Naive thymus-derived CD8-positive, alpha-beta T cell (primary cell): ENCODE results near the gene EP400. TPM values are rescaled to one million over a fixed set of nuclear protein-coding genes. Genes with fewer than 3 reads are reported as not detected.
A peak's percentile ranks its signal among the peaks of the same experiment; 100 is the strongest.

ENCODE experiments used
- ATAC-seq, 2 donors: fragments of 150-1000 bp; cut with Tn5 transposase in 1 of 2; sonication (Bioruptor Pico), chemical (Tn5 transposase) in 1 of 2; 1 replicate in 1 of 2; 2 replicates in 1 of 2; pipeline ENCODE4 v1.10.0; 2021; ENCODE audit warnings: mild to moderate bottlenecking in 2 of 2, moderate library complexity in 2 of 2
- POLR2A ChIA-PET: fragments of 350-600 bp; sonication (Branson Sonifier 250); formaldehyde crosslinking; loops from one replicate; lab custom pipeline; 2021; ENCODE audit warnings: antibody characterized with exemption; lab: Charles Lee
- DNase-seq, 10 donors: peaks; one replicate each; pipeline versions ENCODE4 v3.0.0 to v3.0.0-alpha.2; 2020 to 2022
- H3K27ac Mint-ChIP-seq, 10 donors: one replicate each; pipeline ENCODE4 v1.8.0; 2020 to 2022; ENCODE audit warnings: mild to moderate bottlenecking in 10 of 10, mixed read lengths in 10 of 10, moderate library complexity in 4 of 10, inconsistent platforms in 1 of 10
- H3K27me3 Mint-ChIP-seq, 5 donors: one replicate each; pipeline ENCODE4 v1.8.0; 2021 to 2022; ENCODE audit warnings: mixed read lengths in 5 of 5
- H3K36me3 Mint-ChIP-seq, 3 donors: one replicate each; pipeline ENCODE4 v1.8.0; 2020 to 2022; ENCODE audit warnings: mixed read lengths in 3 of 3, mild to moderate bottlenecking in 2 of 3, inconsistent platforms in 1 of 3
- H3K4me1 Mint-ChIP-seq, 4 donors: one replicate each; pipeline ENCODE4 v1.8.0; 2021 to 2022; ENCODE audit warnings: mixed read lengths in 4 of 4
- H3K4me3 Mint-ChIP-seq, 10 donors: one replicate each; pipeline ENCODE4 v1.8.0; 2020 to 2022; ENCODE audit warnings: mild to moderate bottlenecking in 10 of 10, mixed read lengths in 10 of 10, moderate library complexity in 6 of 10, inconsistent platforms in 1 of 10
- H3K9me3 Mint-ChIP-seq, 9 donors: one replicate each; pipeline ENCODE4 v1.8.0; 2020 to 2022; ENCODE audit warnings: mixed read lengths in 9 of 9, mild to moderate bottlenecking in 3 of 9, inconsistent platforms in 1 of 9, moderate library complexity in 1 of 9
- polyA plus RNA-seq, 3 donors: library from polyadenylated mRNA; unstranded; fragments of 300-500 nt; fragmentation: Illumina TruSeq; gene quantifications; one replicate each; pipeline ENCODE4 v1.2.3, GENCODE V29; 2021
- total RNA-seq, 8 experiments: library from RNA in 2 of 8; stranded (reverse) in 2 of 8; gene quantifications; one replicate each; pipeline ENCODE4 v1.2.3 and lab custom pipeline; 2021 to 2026

Gene EP400
- total and polyA plus RNA-seq, 5 experiments from 2014 or later: 1.1 to 82.5 (median 3.4) TPM

DNA sequence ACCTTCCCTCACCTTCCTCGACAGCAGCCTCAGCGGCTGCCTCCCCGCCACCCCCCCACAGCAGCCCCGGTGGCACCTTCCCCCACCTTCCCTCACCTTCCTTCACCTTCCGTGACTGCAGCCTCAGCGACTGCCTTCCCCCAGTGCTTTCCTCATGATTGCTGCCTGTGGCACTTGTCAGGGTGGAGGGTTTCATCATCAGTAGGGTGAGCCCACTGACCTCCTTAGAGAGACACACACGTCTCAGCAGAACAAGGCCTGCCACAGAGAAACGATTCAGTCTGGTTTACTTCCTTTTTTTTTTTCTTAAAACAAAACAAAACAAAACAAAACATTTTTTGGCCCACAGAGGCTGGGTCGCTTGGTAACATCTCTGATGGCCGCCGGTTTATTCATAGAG is 75.0 kb downstream of the EP400 start:
- H3K4me1 Mint-ChIP-seq: no peaks in the 10 kb centered on the region
- H3K27me3 Mint-ChIP-seq: no peaks in the 10 kb centered on the region
- H3K27ac Mint-ChIP-seq: no peak overlapping the region
- POLR2A ChIA-PET: no interaction called here
- H3K4me3 Mint-ChIP-seq: no peak overlapping the region
- ATAC-seq (no peak), DNase-seq (peak in 1 of 10 donors; percentile 37)
- H3K36me3 Mint-ChIP-seq: peaks cover 0 to 91% (median 38%) of the 10 kb centered on the region in 3 donors
- no peaks in the 10 kb centered on the region for H3K9me3 Mint-ChIP-seq

DNA sequence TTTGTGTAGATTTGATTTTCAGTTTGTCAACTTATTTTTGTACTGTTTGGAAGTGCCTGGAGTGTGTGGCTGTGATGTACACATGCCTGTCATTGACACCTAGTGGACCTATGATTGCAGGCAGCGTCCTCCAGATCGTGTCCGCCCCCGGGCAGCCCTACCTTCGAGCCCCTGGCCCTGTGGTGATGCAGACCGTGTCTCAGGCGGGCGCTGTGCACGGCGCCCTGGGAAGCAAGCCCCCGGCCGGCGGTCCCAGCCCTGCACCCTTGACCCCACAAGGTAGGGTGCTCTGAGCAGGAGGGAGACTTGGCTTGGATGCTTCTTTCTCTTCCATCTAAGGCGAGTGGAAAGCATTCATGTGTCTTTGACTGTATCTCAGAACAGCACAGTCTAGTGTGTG is 75.8 kb downstream of the EP400 start:
- no peak for ATAC-seq
- Mint-ChIP-seq H3K4me1 (no peaks in the 10 kb centered on the region), H3K9me3 (no peaks in the 10 kb centered on the region), H3K27me3 (no peaks in the 10 kb centered on the region), H3K4me3 (no peak overlapping the region), H3K36me3 (peaks cover 0 to 91% (median 40%) of the 10 kb centered on the region in 3 donors), H3K27ac (no peak overlapping the region)
- POLR2A ChIA-PET: no interaction called here
- DNase-seq: peak in 1 of 10 donors; percentile 27

- Mint-ChIP-seq H3K36me3 (peaks cover 0 to 95% (median 47%) of the 10 kb centered on the region in 3 donors), H3K9me3 (no peaks in the 10 kb centered on the region), H3K4me3 (no peak overlapping the region), H3K4me1 (no peaks in the 10 kb centered on the region), H3K27ac (peak overlapping the region in 1 of 10 donors; percentile 12), H3K27me3 (no peaks in the 10 kb centered on the region)
- DNase-seq: peak in 1 of 10 donors; percentile 50
- ATAC-seq: no peak
- POLR2A ChIA-PET: no interaction called here
Measured at GRCh38 chr12:132026061-132026795, 76.5 kb downstream of the EP400 start.

- Mint-ChIP-seq H3K4me1 (no peaks in the 10 kb centered on the region), H3K4me3 (no peak overlapping the region), H3K27ac (no peak overlapping the region), H3K9me3 (no peaks in the 10 kb centered on the region), H3K27me3 (no peaks in the 10 kb centered on the region), H3K36me3 (peaks cover 3 to 95% (median 46%) of the 10 kb centered on the region in 3 donors)
- ATAC-seq: no peak
- POLR2A ChIA-PET: no interaction called here
- peak in 1 of 10 donors; percentile 45 for DNase-seq
Measured at GRCh38 chr12:132026796-132027500, 77.2 kb downstream of the EP400 start.

- POLR2A ChIA-PET: no interaction called here
- H3K36me3 Mint-ChIP-seq: peaks cover 4 to 95% (median 42%) of the 10 kb centered on the region in 3 donors
Measured at GRCh38 chr12:132027636-132028035, 77.9 kb downstream of the EP400 start.

DNA sequence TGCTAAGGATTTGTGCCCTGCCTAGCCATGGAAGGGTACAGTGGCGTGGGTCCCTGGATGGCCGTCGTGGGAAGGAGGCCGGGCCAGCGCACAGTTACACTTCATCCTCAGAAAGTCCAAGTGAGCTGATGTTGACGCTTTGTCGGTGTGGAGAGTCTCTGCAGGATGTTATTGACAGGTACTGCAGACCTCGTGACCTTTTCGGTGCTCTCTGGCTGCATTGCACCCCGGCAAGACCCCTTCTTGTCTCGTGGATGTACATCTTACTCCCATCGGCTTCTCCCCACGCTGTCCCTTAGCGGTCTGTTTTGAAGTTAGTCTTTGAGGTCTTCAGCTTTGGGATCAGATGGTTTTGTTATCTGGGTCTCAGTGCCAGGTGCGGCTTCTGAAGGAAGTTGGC is 78.4 kb downstream of the EP400 start:
- DNase-seq (peak in 1 of 10 donors; percentile 31), ATAC-seq (no peak)
- H3K27ac Mint-ChIP-seq: no peak overlapping the region
- H3K9me3 Mint-ChIP-seq: no peaks in the 10 kb centered on the region
- H3K4me3 Mint-ChIP-seq: no peak overlapping the region
- no peaks in the 10 kb centered on the region for H3K4me1 Mint-ChIP-seq
- H3K36me3 Mint-ChIP-seq: peaks cover 4 to 95% (median 43%) of the 10 kb centered on the region in 3 donors
- no peaks in the 10 kb centered on the region for H3K27me3 Mint-ChIP-seq
- POLR2A ChIA-PET: no interaction called here

More at GRCh38 chr12:132027636-132028035, 77.9 kb downstream of the EP400 start:
- Mint-ChIP-seq H3K4me3 (no peak overlapping the region), H3K9me3 (no peaks in the 10 kb centered on the region), H3K4me1 (no peaks in the 10 kb centered on the region), H3K27me3 (no peaks in the 10 kb centered on the region), H3K27ac (peak overlapping the region in 1 of 10 donors; percentile 57)
- DNase-seq: no peak
- ATAC-seq: no peak

- DNase-seq (peak in 1 of 10 donors; percentile 42), ATAC-seq (no peak)
- peaks cover 9 to 97% (median 42%) of the 10 kb centered on the region in 3 donors for H3K36me3 Mint-ChIP-seq
- H3K4me3 Mint-ChIP-seq: no peak overlapping the region
- H3K27ac Mint-ChIP-seq: peak overlapping the region in 1 of 10 donors; percentile 22
- no peaks in the 10 kb centered on the region for H3K27me3 Mint-ChIP-seq
- POLR2A ChIA-PET: no interaction called here
- peaks cover 0 to 2% (median under 1%) of the 10 kb centered on the region in 4 donors for H3K4me1 Mint-ChIP-seq
- no peaks in the 10 kb centered on the region for H3K9me3 Mint-ChIP-seq
Measured at GRCh38 chr12:132029503-132030300, 80.0 kb downstream of the EP400 start.

DNA sequence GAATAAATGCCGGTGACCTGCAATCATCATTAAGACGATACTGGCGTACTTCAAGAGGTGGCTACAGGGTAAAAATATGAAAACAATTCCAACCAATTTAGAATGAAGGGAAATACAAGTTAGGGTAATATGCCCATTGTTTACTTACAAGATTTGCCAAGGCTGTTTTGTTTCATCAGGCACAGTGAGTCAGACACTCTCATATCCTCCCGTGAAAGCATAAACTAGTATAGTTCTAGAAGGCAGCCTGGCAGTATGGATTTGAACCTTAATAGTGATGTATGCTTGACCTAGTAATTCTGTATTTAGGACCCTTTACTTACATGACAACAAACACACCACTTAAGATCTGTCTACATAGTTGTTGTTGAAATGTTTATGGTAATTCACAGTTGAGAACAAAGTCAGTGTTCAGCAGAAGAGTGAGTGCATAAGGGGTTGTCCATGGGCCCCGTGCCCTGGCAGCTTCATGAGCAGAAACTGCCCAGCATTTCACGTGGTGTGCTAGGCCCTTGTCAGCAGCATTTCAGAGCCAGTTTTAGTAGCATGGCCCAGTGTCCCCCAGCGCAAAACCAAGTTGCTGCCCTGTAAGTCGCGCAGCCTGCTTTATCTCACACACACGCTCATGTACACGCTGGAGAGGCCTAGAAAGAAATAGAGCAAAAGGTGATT is 80.8 kb downstream of the EP400 start:
- no peak for DNase-seq
- Mint-ChIP-seq H3K36me3 (peaks cover 17 to 97% (median 40%) of the 10 kb centered on the region in 3 donors), H3K4me1 (peaks cover 0 to 6% (median 2%) of the 10 kb centered on the region in 4 donors), H3K27me3 (no peaks in the 10 kb centered on the region), H3K27ac (peak overlapping the region in 2 of 10 donors; percentile 19 to 48), H3K9me3 (no peaks in the 10 kb centered on the region), H3K4me3 (no peak overlapping the region)
- POLR2A ChIA-PET: no interaction called here
- ATAC-seq: no peak

DNA sequence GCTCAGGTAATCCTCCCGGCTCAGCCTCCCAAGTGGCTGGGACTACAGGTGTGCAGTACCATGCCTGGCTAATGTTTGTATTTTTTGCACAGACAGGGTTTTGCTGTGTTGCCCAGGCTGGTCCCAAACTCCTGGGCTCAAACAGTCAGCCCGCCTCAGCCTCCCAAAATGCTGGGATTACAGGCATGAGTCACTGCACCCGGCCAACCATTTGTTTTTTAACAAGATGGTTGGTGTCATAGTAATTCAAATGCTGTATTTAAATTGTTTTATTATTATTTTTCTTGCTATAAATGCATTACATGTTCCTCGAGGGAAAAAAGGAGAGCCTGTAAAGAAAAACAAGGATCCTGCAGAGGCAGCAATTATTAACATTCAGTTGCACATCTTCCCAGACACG is 83.9 kb downstream of the EP400 start:
- ATAC-seq (no peak), DNase-seq (no peak)
- H3K9me3 Mint-ChIP-seq: no peaks in the 10 kb centered on the region
- H3K4me3 Mint-ChIP-seq: no peak overlapping the region
- H3K27ac Mint-ChIP-seq: no peak overlapping the region
- POLR2A ChIA-PET: no interaction called here
- H3K36me3 Mint-ChIP-seq: peaks cover 27 to 98% (median 40%) of the 10 kb centered on the region in 3 donors
- H3K4me1 Mint-ChIP-seq: peaks cover 0 to 6% (median 2%) of the 10 kb centered on the region in 4 donors
- H3K27me3 Mint-ChIP-seq: no peaks in the 10 kb centered on the region

- no peak overlapping the region for H3K4me3 Mint-ChIP-seq
- POLR2A ChIA-PET: no interaction called here
- no peaks in the 10 kb centered on the region for H3K9me3 Mint-ChIP-seq
- peaks cover 0 to 9% (median 8%) of the 10 kb centered on the region in 4 donors for H3K4me1 Mint-ChIP-seq
- H3K27me3 Mint-ChIP-seq: no peaks in the 10 kb centered on the region
- DNase-seq: peak in 1 of 10 donors; percentile 44
- H3K27ac Mint-ChIP-seq: no peak overlapping the region
- no peak for ATAC-seq
- peaks cover 27 to 99% (median 29%) of the 10 kb centered on the region in 3 donors for H3K36me3 Mint-ChIP-seq
Measured at GRCh38 chr12:132036063-132036683, 86.4 kb downstream of the EP400 start.

GRCh38 chr12:132040906-132041606 is 91.3 kb downstream of the EP400 start:
- peaks cover 0 to 9% (median 7%) of the 10 kb centered on the region in 4 donors for H3K4me1 Mint-ChIP-seq
- H3K4me3 Mint-ChIP-seq: no peak overlapping the region
- no peaks in the 10 kb centered on the region for H3K9me3 Mint-ChIP-seq
- DNase-seq (peak in 1 of 10 donors; percentile 47), ATAC-seq (no peak)
- POLR2A ChIA-PET: no interaction called here
- no peaks in the 10 kb centered on the region for H3K27me3 Mint-ChIP-seq
- peak overlapping the region in 7 of 10 donors; percentile 15 to 92 (median 48) for H3K27ac Mint-ChIP-seq
- peaks cover 5 to 95% (median 17%) of the 10 kb centered on the region in 3 donors for H3K36me3 Mint-ChIP-seq
